ENCODE measurements around the gene C20orf173. TPM values are rescaled to one million over a fixed set of nuclear protein-coding genes. Genes with fewer than 3 reads are reported as not detected.
"Not testable (repeated sequence)": the region's sequence is repeated elsewhere in the genome, so short reads cannot be mapped to it uniquely, and the experiment has no call there.

C20orf173 gene
- total RNA-seq, 1 experiment from 2014 or later: not detected

DNA sequence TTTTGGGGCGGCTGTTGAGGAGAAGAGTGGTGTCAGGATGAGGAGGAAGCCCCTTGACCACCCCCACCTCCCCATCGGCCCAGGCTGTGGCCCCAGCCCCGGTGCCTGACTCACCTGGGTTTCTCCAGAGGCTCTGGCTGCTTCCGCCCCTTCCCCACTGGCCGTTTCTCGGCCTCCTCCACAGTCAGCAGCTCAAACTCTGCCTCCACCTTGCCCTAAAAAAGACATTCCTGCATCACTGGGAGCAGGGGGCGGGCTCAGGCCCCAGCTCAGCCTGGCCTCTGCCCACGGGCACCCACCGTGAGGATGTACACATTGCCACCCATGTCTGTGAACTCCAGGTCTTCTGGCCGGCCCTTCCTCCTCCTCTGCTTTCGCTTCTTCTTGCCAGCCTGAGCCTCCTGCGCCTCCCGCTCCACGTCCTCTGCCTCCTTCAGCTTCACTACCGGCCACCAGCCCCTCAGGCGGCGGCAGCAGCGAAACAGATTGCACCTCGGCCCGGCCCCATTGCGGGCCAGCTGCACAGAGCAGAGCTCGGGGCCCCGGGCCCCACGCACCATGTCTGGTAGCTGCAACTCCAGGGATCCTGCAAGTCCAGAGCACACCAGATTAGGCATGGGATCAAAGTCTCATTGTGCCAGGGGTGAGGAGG lies 29.7 kb upstream of the C20orf173 start:
- Histone ChIP-seq H3K27ac (no peak overlapping the region), H3K4me3 (no peak overlapping the region), H3K9me3 (replicated peaks) (no peaks in the 10 kb centered on the region), H3K27me3 (replicated peaks) (no peaks in the 10 kb centered on the region), H3K36me3 (peaks cover 31% of the 10 kb centered on the region), H3K4me1 (replicated peaks) (no peaks in the 10 kb centered on the region)
- no peak for DNase-seq (ENCODE audit: low read depth in 1 of 2, low spot score in 2 of 2)

GRCh38 chr20:35558451-35558850 lies 29.0 kb upstream of the C20orf173 start:
- Histone ChIP-seq H3K9me3 (replicated peaks) (no peaks in the 10 kb centered on the region), H3K4me3 (no peak overlapping the region), H3K36me3 (peaks cover 37% of the 10 kb centered on the region), H3K27ac (no peak overlapping the region), H3K27me3 (replicated peaks) (no peaks in the 10 kb centered on the region), H3K4me1 (replicated peaks) (no peaks in the 10 kb centered on the region)
- no peak for DNase-seq (ENCODE audit: low read depth in 1 of 2, low spot score in 2 of 2)

DNA sequence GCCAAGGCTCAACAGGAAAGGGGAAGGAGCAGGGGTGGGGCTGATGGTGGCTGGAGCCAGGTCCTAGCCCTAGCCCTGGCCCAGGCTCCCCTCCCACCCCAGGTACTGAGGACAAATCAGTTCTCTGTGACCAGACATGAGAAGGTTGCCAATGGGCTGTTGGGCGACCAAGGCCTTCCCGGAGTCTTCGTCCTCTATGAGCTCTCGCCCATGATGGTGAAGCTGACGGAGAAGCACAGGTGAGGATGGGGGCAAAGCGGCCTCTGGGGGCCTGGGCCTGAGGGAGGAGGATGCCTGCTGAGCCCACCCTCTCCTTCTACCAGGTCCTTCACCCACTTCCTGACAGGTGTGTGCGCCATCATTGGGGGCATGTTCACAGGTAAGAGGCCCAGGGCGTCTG lies 27.4 kb upstream of the C20orf173 start:
- H3K36me3 ChIP-seq: peaks cover 48% of the 10 kb centered on the region
- no peaks in the 10 kb centered on the region; the same call in 1 of the 2 replicates for H3K4me1 ChIP-seq (replicated peaks)
- no peak for DNase-seq (ENCODE audit: low read depth in 1 of 2, low spot score in 2 of 2)
- no peak overlapping the region for H3K4me3 ChIP-seq
- no peak overlapping the region for H3K27ac ChIP-seq
- H3K9me3 ChIP-seq (replicated peaks): no peaks in the 10 kb centered on the region
- no peaks in the 10 kb centered on the region for H3K27me3 ChIP-seq (replicated peaks)

DNA sequence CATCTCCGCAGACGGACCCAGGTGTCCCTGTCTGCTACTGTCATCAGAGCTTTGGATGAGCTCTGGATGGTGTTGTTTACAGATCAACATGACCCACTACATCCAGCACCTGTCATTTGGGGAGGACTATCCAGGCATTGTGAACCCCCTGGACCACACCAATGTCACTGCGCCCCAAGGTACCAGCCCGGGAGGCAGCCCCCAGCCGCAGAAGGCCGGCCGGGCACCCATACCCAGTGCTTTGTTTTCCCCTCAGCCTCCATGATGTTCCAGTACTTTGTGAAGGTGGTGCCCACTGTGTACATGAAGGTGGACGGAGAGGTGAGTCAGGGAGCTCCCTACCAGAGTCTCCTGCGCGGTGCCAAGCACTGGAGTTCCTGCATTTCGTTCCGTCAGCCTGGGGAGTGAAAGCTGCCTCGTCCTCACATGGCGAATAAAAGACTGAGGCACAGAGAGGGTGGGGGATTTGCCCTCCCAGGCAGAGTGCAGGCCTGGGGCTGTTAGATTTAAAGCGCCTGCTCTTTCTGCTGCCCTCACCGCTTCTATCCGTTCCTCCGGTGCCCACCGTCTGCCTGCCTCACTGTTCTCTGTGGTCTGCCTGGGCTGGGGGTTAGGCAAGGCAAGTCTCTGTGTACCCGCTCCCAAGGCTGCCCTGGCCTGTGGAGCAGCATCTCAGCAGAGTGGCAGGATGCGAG lies 26.6 kb upstream of the C20orf173 start:
- DNase-seq (ENCODE audit: low read depth in 1 of 2, low spot score in 2 of 2): no peak
- Histone ChIP-seq H3K4me1 (replicated peaks) (peaks cover 7% of the 10 kb centered on the region; the same call in 1 of the 2 replicates), H3K36me3 (peaks cover 56% of the 10 kb centered on the region), H3K27me3 (replicated peaks) (no peaks in the 10 kb centered on the region), H3K27ac (no peak overlapping the region), H3K4me3 (no peak overlapping the region), H3K9me3 (replicated peaks) (no peaks in the 10 kb centered on the region)

DNA sequence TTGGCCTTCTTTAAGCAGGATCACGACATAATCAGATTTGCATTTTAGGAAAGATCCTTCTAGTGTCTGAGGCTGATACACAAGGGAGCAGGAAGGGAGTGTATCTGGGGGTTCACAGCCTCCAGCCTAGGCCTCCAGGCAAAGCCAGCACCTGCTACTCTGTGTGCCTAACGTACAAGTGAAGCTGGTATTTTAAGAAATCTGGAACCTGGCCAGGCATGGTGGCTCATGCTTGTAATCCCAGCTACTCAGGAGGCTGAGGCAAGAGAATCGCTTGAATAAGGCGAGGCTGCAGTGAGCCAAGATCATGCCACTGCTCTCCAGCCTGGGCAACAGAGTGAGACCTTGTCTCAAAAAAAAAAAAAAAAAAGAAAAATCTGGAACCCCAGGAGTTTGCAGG lies 26.0 kb upstream of the C20orf173 start:
- not testable (repeated sequence) for H3K4me1 ChIP-seq (replicated peaks); H3K9me3 ChIP-seq (replicated peaks); H3K27me3 ChIP-seq (replicated peaks); H3K4me3 ChIP-seq; DNase-seq (ENCODE audit: low read depth in 1 of 2, low spot score in 2 of 2); H3K27ac ChIP-seq
- peaks cover 62% of the 10 kb centered on the region for H3K36me3 ChIP-seq

GRCh38 chr20:35552914-35553313 lies 23.5 kb upstream of the C20orf173 start:
- no peaks in the 10 kb centered on the region for H3K9me3 ChIP-seq (replicated peaks)
- H3K36me3 ChIP-seq: peaks cover 84% of the 10 kb centered on the region
- no peak overlapping the region for H3K4me3 ChIP-seq

DNA sequence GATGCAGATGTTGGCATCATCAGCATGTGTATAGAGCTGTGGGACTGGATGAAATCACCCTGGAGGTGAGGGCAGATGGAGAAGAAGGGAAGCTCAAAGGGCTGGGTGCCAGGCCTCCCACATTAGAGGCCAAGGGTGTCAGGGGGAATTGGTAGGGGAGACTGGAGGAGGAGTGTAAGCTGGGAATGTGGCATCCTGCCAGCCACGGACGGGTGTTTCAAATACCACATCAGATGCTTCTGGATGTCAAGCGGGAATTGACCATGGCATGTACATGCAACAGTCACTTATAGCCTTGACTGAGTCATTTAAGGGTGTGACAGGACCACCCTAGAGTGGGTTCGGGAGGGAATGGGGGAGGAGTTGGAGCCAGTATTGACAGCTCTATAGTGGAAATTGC lies 22.1 kb upstream of the C20orf173 start:
- peaks cover 8% of the 10 kb centered on the region; the same call in 1 of the 2 replicates for H3K4me1 ChIP-seq (replicated peaks)
- no peaks in the 10 kb centered on the region for H3K9me3 ChIP-seq (replicated peaks)
- H3K36me3 ChIP-seq: peaks cover 87% of the 10 kb centered on the region
- no peak overlapping the region for H3K4me3 ChIP-seq
- no peaks in the 10 kb centered on the region for H3K27me3 ChIP-seq (replicated peaks)
- peak; percentile 21 to 75 for DNase-seq (ENCODE audit: low read depth in 1 of 2, low spot score in 2 of 2)
- H3K27ac ChIP-seq: no peak overlapping the region

More at GRCh38 chr20:35552914-35553313, 23.5 kb upstream of the C20orf173 start:
- Histone ChIP-seq H3K4me1 (replicated peaks) (peaks cover 8% of the 10 kb centered on the region; the same call in 1 of the 2 replicates), H3K27me3 (replicated peaks) (no peaks in the 10 kb centered on the region), H3K27ac (no peak overlapping the region)
- DNase-seq (ENCODE audit: low read depth in 1 of 2, low spot score in 2 of 2): no peak

GRCh38 chr20:35547329-35547728 lies 17.9 kb upstream of the C20orf173 start:
- Histone ChIP-seq H3K4me3 (no peak overlapping the region), H3K36me3 (peaks cover 87% of the 10 kb centered on the region), H3K4me1 (replicated peaks) (peaks cover 13% of the 10 kb centered on the region), H3K27me3 (replicated peaks) (no peaks in the 10 kb centered on the region), H3K9me3 (replicated peaks) (no peaks in the 10 kb centered on the region), H3K27ac (no peak overlapping the region)
- DNase-seq (ENCODE audit: low read depth in 1 of 2, low spot score in 2 of 2): no peak

DNA sequence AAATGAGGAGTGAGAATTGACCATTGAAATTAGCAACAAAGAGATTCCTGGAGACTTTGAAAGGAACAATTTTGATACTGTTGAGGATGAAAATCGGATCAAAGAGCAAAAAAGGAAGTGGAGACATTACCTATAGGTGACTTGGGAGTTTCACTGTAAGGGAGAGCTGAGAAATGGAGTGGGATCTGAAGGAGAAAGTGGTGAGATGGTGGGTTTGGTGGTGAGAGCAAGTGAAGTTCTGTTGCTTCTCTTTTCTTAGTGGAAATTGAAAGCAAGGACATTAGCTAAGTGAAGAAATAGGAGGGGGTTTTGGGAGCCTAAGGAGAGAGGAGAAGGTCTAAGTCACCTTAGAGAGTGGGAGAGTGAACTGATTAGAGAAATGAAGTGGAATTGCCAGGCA lies 16.7 kb upstream of the C20orf173 start:
- Histone ChIP-seq H3K36me3 (peaks cover 75% of the 10 kb centered on the region), H3K27me3 (replicated peaks) (no peaks in the 10 kb centered on the region), H3K9me3 (replicated peaks) (no peaks in the 10 kb centered on the region), H3K4me1 (replicated peaks) (peaks cover 7% of the 10 kb centered on the region), H3K4me3 (no peak overlapping the region), H3K27ac (no peak overlapping the region)
- no peak for DNase-seq (ENCODE audit: low read depth in 1 of 2, low spot score in 2 of 2)

- not testable (repeated sequence) for H3K27me3 ChIP-seq (replicated peaks); H3K27ac ChIP-seq; DNase-seq (ENCODE audit: low read depth in 1 of 2, low spot score in 2 of 2); H3K4me1 ChIP-seq (replicated peaks); H3K4me3 ChIP-seq; H3K9me3 ChIP-seq (replicated peaks)
- H3K36me3 ChIP-seq: peaks cover 65% of the 10 kb centered on the region
Observed at GRCh38 chr20:35544941-35545340, 15.5 kb upstream of the C20orf173 start.

GRCh38 chr20:35544436-35544835 lies 15.0 kb upstream of the C20orf173 start:
- Histone ChIP-seq H3K9me3 (replicated peaks) (no peaks in the 10 kb centered on the region), H3K4me3 (no peak overlapping the region), H3K4me1 (replicated peaks) (peaks cover 6% of the 10 kb centered on the region), H3K27me3 (replicated peaks) (no peaks in the 10 kb centered on the region), H3K27ac (no peak overlapping the region), H3K36me3 (peaks cover 60% of the 10 kb centered on the region)
- no peak for DNase-seq (ENCODE audit: low read depth in 1 of 2, low spot score in 2 of 2)

- Histone ChIP-seq H3K4me1 (replicated peaks) (peaks cover 6% of the 10 kb centered on the region), H3K9me3 (replicated peaks) (no peaks in the 10 kb centered on the region), H3K27ac (no peak overlapping the region), H3K4me3 (no peak overlapping the region), H3K36me3 (peaks cover 46% of the 10 kb centered on the region), H3K27me3 (replicated peaks) (no peaks in the 10 kb centered on the region)
- DNase-seq (ENCODE audit: low read depth in 1 of 2, low spot score in 2 of 2): no peak
Observed at GRCh38 chr20:35542990-35543389, 13.5 kb upstream of the C20orf173 start.

- Histone ChIP-seq H3K4me3 (peak within 1 kb of the TSS; percentile 64), H3K9me3 (replicated peaks) (no peaks in the 10 kb centered on the region), H3K36me3 (peaks cover 37% of the 10 kb centered on the region), H3K4me1 (replicated peaks) (peaks cover 6% of the 10 kb centered on the region), H3K27ac (peak within 1 kb of the TSS; percentile 62), H3K27me3 (replicated peaks) (no peaks in the 10 kb centered on the region)
- peak; percentile 93 to 98 for DNase-seq (ENCODE audit: low read depth in 1 of 2, low spot score in 2 of 2)
Observed at GRCh38 chr20:35541783-35542662, 12.6 kb upstream of the C20orf173 start, which contains the start of gene ERGIC3. Gene ERGIC3 (plus strand): TSS chr20:35542078. CDS start chr20:35542098, 20 bp downstream.

Data from SJSA1 (cell line).